Stimulated activated naive B cell treated with anti-CD40 and anti-IgM and Interleukin-4, amounts not matched to agents 10 μg/mL and 1 μg/mL and 100 μg/mL, for 72 hours (primary cell): ENCODE measurements around the gene CCNL2.
"Not testable (repeated sequence)": the region's sequence is repeated elsewhere in the genome, so short reads cannot be mapped to it uniquely, and the experiment has no call there.

Experiments
- ATAC-seq, 2 donors: fragments of 150-1000 bp; cut with Tn5 transposase; replicated peaks; 2 replicates each; pipeline ENCODE4 v1.10.0; 2021; ENCODE audit warnings: moderate library complexity in 1 of 2
- DNase-seq: peaks from one replicate; pipeline ENCODE4 v3.0.0; 2021
- H3K27ac Mint-ChIP-seq: one replicate; pipeline ENCODE4 v1.8.0; 2022; ENCODE audit warnings: mild to moderate bottlenecking, mixed read lengths
- H3K27me3 Mint-ChIP-seq, 2 donors: one replicate each; pipeline ENCODE4 v1.8.0; 2022; ENCODE audit warnings: mixed read lengths in 2 of 2
- H3K36me3 Mint-ChIP-seq, 2 donors: one replicate each; pipeline ENCODE4 v1.8.0; 2022; ENCODE audit warnings: mixed read lengths in 2 of 2, mild to moderate bottlenecking in 1 of 2
- H3K4me1 Mint-ChIP-seq, 2 donors: one replicate each; pipeline ENCODE4 v1.8.0; 2022; ENCODE audit warnings: mixed read lengths in 2 of 2, mild to moderate bottlenecking in 1 of 2
- H3K4me3 Mint-ChIP-seq, 2 donors: one replicate each; pipeline ENCODE4 v1.8.0; 2022; ENCODE audit warnings: mild to moderate bottlenecking in 2 of 2, mixed read lengths in 2 of 2, moderate library complexity in 1 of 2
- H3K9me3 Mint-ChIP-seq, 2 donors: one replicate each; pipeline ENCODE4 v1.8.0; 2022; ENCODE audit warnings: mixed read lengths in 2 of 2, mild to moderate bottlenecking in 1 of 2

CCNL2 gene

DNA sequence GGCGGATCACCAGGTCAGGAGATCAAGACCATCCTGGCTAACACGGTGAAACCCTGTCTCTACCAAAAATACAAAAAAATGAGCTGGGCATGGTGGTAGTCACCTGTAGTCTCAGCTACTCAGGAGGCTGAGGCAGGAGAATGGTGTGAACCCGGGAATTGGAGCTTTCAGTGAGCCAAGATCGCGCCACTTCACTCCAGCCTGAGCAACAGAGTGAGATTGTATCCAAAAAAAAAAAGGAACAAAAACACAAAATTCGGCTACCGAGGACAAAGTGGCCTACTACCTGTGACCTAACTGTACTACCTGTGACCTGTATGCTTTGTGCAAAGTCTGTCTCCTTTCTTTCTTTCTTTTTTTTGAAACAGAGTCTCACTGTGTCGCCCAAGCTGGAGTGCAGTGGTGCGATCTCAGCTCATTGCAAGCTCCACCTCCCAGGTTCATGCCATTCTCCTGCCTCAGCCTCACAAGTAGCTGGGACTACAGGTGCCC, 3.8 kb upstream of the CCNL2 start:
- not testable (repeated sequence) for DNase-seq, H3K9me3 Mint-ChIP-seq, ATAC-seq, H3K27me3 Mint-ChIP-seq
- H3K27ac Mint-ChIP-seq, result peak overlapping the region; percentile 95
- H3K4me3 Mint-ChIP-seq, result peak overlapping the region in 1 of 2 donors; percentile 12
- peaks cover 62 to 75% of the 10 kb centered on the region in 2 donors for H3K36me3 Mint-ChIP-seq
- H3K4me1 Mint-ChIP-seq, result peaks cover 41 to 73% of the 10 kb centered on the region in 2 donors

- Mint-ChIP-seq H3K27ac (peak overlapping the region; percentile 95), H3K27me3 (no peaks in the 10 kb centered on the region), H3K9me3 (no peaks in the 10 kb centered on the region), H3K4me1 (peaks cover 43 to 76% of the 10 kb centered on the region in 2 donors), H3K4me3 (peak overlapping the region; percentile 26 to 62), H3K36me3 (peaks cover 63 to 71% of the 10 kb centered on the region in 2 donors)
- ATAC-seq (no peak), DNase-seq (no peak)
Observed at GRCh38 chr1:1402072-1402900, 3.2 kb upstream of the CCNL2 start.

- Mint-ChIP-seq H3K36me3 (peaks cover 59 to 68% of the 10 kb centered on the region in 2 donors), H3K27me3 (no peaks in the 10 kb centered on the region), H3K27ac (no peak overlapping the region), H3K4me1 (peaks cover 43 to 80% of the 10 kb centered on the region in 2 donors), H3K9me3 (no peaks in the 10 kb centered on the region), H3K4me3 (peak overlapping the region in 1 of 2 donors; percentile 17)
- no peak for DNase-seq
- no peak for ATAC-seq
Observed at GRCh38 chr1:1401457-1402010, 2.4 kb upstream of the CCNL2 start.

GRCh38 chr1:1400576-1401456, 1.7 kb upstream of the CCNL2 start:
- H3K4me3 Mint-ChIP-seq, result peak overlapping the region; percentile 95
- H3K27ac Mint-ChIP-seq, result peak overlapping the region; percentile 99
- DNase-seq, result no peak
- peaks cover 41 to 73% of the 10 kb centered on the region in 2 donors for H3K4me1 Mint-ChIP-seq
- no peaks in the 10 kb centered on the region for H3K9me3 Mint-ChIP-seq
- peaks cover 57 to 62% of the 10 kb centered on the region in 2 donors for H3K36me3 Mint-ChIP-seq
- no peak for ATAC-seq
- H3K27me3 Mint-ChIP-seq, result no peaks in the 10 kb centered on the region

DNA sequence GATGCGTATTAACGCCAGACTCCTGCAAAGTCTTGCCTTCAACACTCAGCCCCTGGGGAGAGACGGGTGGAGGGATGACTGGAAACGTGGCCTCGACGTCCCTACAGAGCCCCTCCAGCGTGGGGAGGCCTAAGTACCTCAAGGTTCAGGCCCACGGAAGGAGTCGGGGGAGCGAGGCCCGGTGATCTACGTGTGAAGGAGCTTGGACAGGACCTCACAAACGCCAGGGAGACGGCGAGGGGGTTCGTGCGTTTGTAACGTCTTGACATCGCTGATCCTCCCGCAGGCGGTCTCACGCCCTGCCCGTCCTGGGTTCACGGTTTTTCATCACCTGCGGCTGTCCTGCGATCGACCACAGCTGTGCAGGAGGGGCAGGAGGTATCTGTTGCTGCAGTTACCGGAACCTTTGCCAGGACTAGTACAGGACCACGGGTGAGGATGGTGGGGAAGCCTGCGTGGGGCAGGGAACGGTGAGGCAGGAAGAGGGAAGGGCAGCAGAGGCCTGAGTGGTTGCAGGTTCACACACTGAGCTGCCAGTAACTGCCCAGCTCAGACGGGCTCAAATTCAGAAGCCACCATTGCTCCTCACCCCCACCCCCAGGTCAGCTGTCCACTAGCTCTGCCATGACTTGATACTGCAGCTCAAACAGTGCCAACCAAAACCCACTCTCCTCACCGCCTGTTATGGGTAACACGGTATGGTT, 889 bp upstream of the CCNL2 start:
- peak; percentile 4 to 8 for ATAC-seq
- no peak for DNase-seq
- Mint-ChIP-seq H3K36me3 (peaks cover 58 to 63% of the 10 kb centered on the region in 2 donors), H3K4me1 (peaks cover 40 to 73% of the 10 kb centered on the region in 2 donors), H3K27me3 (no peaks in the 10 kb centered on the region), H3K9me3 (no peaks in the 10 kb centered on the region), H3K4me3 (peak overlapping the region; percentile 95), H3K27ac (peak overlapping the region; percentile 99)

- ATAC-seq, result peak; percentile 6
- Mint-ChIP-seq H3K4me3 (peak overlapping the region; percentile 89 to 95), H3K9me3 (no peaks in the 10 kb centered on the region), H3K4me1 (peaks cover 38 to 67% of the 10 kb centered on the region in 2 donors), H3K36me3 (peaks cover 55 to 59% of the 10 kb centered on the region in 2 donors), H3K27me3 (no peaks in the 10 kb centered on the region), H3K27ac (peak overlapping the region; percentile 93)
- DNase-seq, result no peak
Observed at GRCh38 chr1:1398677-1399186, 403 bp downstream of the CCNL2 start.

DNA sequence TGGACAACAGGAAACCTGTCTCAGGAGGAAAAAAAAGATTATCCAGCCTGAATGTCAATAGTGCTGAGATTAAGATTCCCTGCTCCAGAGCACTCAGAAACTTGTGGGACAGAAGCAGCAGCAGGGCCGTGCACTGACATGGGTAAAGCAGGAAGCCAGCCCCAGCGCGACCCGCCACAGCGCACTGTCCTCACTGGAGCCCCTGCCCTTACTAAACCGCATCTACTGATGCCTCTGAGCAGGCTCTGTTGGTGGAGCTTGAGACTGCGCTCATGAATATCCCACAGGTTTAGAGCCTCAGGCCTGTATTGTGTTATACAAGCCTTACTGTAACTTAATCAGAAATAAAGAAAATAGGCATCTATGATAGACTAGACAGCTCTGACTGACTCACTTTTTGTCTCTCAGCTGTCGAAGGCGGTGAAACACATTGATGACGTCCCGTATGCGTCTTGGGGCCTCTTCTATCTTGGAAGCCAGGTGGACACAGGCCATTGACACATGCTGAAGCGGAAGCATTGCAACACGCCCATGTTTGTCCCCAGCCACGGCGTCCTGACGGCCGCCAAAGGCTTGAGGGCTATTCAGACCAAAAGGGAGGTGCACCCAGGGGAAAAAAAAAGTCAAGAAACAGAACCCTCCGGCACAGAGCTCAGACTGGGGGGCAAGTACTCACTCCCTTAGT, 1.2 kb downstream of the CCNL2 start:
- H3K27ac Mint-ChIP-seq, result peak overlapping the region; percentile 93
- no peaks in the 10 kb centered on the region for H3K27me3 Mint-ChIP-seq
- H3K9me3 Mint-ChIP-seq, result no peaks in the 10 kb centered on the region
- no peak for ATAC-seq
- peaks cover 54 to 61% of the 10 kb centered on the region in 2 donors for H3K36me3 Mint-ChIP-seq
- no peak for DNase-seq
- H3K4me1 Mint-ChIP-seq, result peaks cover 32 to 60% of the 10 kb centered on the region in 2 donors
- H3K4me3 Mint-ChIP-seq, result peak overlapping the region; percentile 89 to 95

DNA sequence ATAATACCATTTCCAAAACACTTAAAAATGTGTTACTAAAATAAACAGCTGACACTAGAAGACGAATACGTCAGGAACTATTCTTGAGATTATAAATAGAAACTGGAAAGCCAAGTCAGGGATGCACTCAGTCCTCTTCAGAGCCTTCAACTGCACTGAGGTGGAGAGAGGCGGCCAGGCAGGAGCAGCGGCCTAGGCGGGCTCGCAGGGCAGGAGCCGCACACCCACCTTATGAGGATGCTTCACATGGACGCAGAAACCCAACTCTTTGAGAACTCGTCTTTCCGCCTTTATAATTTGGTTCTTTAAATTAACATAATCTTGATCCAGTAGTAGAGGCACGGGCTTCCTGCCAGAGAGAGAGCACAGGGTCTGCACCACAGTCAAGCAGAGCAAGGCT, 4.0 kb downstream of the CCNL2 start:
- DNase-seq, result no peak
- no peak for ATAC-seq
- H3K4me1 Mint-ChIP-seq, result peaks cover 14 to 37% of the 10 kb centered on the region in 2 donors
- H3K36me3 Mint-ChIP-seq, result peaks cover 55 to 60% of the 10 kb centered on the region in 2 donors
- no peaks in the 10 kb centered on the region for H3K27me3 Mint-ChIP-seq
- no peak overlapping the region for H3K27ac Mint-ChIP-seq
- no peaks in the 10 kb centered on the region for H3K9me3 Mint-ChIP-seq
- H3K4me3 Mint-ChIP-seq, result no peak overlapping the region

- H3K27me3 Mint-ChIP-seq, result no peaks in the 10 kb centered on the region
- H3K4me3 Mint-ChIP-seq, result no peak overlapping the region
- H3K9me3 Mint-ChIP-seq, result no peaks in the 10 kb centered on the region
- DNase-seq, result no peak
- H3K27ac Mint-ChIP-seq, result peak overlapping the region; percentile 56
- peaks cover 12 to 29% of the 10 kb centered on the region in 2 donors for H3K4me1 Mint-ChIP-seq
- no peak for ATAC-seq
- peaks cover 55 to 61% of the 10 kb centered on the region in 2 donors for H3K36me3 Mint-ChIP-seq
Observed at GRCh38 chr1:1394116-1394515, 5.0 kb downstream of the CCNL2 start.

DNA sequence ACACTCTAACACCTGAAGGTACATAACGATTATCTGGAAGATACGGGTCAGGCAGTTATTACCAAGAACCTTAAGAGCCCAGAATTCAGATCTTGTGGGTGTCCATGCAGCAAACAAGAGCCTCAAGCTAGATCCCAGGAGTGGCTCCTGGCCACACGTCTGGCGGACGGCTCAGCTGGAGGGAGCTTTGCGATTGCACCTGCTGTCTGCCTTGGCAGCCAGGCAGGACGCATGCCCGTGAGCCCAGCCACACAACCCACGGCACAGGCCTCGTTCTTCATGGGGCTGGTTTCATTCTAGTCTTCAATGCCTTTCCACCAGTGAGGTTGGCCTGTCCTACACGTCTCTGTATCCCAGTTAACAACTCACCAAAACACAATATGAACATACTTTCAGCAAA, 5.7 kb downstream of the CCNL2 start:
- Mint-ChIP-seq H3K27me3 (no peaks in the 10 kb centered on the region), H3K27ac (no peak overlapping the region), H3K4me1 (peaks cover 12 to 29% of the 10 kb centered on the region in 2 donors), H3K36me3 (peaks cover 61 to 62% of the 10 kb centered on the region in 2 donors), H3K4me3 (no peak overlapping the region), H3K9me3 (no peaks in the 10 kb centered on the region)
- ATAC-seq, result no peak
- no peak for DNase-seq

DNA sequence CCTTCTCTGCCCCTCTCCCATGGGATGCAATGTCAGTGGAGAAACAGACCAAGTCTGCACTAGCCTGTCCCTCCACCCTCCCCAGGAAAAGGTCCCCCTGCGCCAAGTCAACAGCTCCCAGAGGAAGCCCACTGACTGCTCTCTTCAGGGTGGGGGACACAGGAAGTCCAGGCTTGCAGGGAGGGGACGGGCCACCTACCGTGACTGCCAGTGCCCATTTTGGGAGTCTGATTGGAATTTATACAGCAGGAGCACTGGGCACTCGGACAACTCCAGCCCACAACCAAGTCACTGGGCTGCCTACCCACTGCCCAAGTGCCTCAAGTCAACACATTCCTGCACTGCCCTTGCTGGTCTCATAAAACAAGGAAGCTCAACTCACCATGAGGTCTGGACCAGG, 6.1 kb downstream of the CCNL2 start:
- H3K4me3 Mint-ChIP-seq, result no peak overlapping the region
- H3K36me3 Mint-ChIP-seq, result peaks cover 62 to 63% of the 10 kb centered on the region in 2 donors
- ATAC-seq (no peak), DNase-seq (no peak)
- no peaks in the 10 kb centered on the region for H3K27me3 Mint-ChIP-seq
- no peak overlapping the region for H3K27ac Mint-ChIP-seq
- peaks cover 9 to 25% of the 10 kb centered on the region in 2 donors for H3K4me1 Mint-ChIP-seq
- no peaks in the 10 kb centered on the region for H3K9me3 Mint-ChIP-seq

GRCh38 chr1:1391225-1391624, 7.9 kb downstream of the CCNL2 start:
- no peak overlapping the region for H3K27ac Mint-ChIP-seq
- peaks cover 8 to 23% of the 10 kb centered on the region in 2 donors for H3K4me1 Mint-ChIP-seq
- DNase-seq (no peak), ATAC-seq (no peak)
- H3K27me3 Mint-ChIP-seq, result no peaks in the 10 kb centered on the region
- H3K36me3 Mint-ChIP-seq, result peaks cover 71 to 78% of the 10 kb centered on the region in 2 donors
- no peak overlapping the region for H3K4me3 Mint-ChIP-seq
- H3K9me3 Mint-ChIP-seq, result no peaks in the 10 kb centered on the region

DNA sequence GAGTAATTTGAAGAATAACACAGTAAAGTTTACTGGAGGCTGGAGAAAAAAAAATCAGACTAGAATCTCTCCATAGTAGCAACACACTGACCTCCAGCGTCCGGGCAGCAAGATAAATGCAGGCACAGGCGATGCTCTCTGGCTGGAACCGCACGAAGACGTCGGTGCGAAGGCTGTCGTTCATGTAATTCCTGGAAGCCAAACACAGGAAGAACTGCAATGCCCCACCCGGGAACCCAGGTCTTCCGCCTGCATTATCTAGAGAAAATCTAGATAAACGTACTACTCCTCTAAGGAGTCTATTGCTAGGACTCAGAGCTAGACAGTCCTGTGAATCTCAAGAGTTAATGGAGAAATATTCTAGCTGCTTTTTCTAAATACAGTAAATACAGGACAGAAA, 8.5 kb downstream of the CCNL2 start:
- Mint-ChIP-seq H3K36me3 (peaks cover 74 to 82% of the 10 kb centered on the region in 2 donors), H3K27ac (no peak overlapping the region), H3K4me3 (no peak overlapping the region), H3K27me3 (no peaks in the 10 kb centered on the region), H3K9me3 (no peaks in the 10 kb centered on the region), H3K4me1 (peaks cover 6 to 21% of the 10 kb centered on the region in 2 donors)
- ATAC-seq, result no peak
- no peak for DNase-seq
